ENCODE measurements around the gene WIPI1.
A peak's percentile ranks its signal among the peaks of the same experiment; 100 is the strongest.

The WIPI1 gene

GRCh38 chr17:68460715-68461114 is 3.4 kb upstream of the WIPI1 start:
- H3K27ac ChIP-seq (ENCODE audit: insufficient read depth, low read depth, low read length, poor library complexity, severe bottlenecking) = no peak overlapping the region
- no peak overlapping the region for H3K4me3 ChIP-seq (ENCODE audit: insufficient read depth, low read depth, low read length)
- H3K27me3 ChIP-seq (ENCODE audit: control insufficient read depth, insufficient read depth, low read length, poor library complexity, severe bottlenecking) = peaks cover 15% of the 10 kb centered on the region
- no peaks in the 10 kb centered on the region for H3K36me3 ChIP-seq (ENCODE audit: control insufficient read depth, insufficient read depth, low read length)
- H3K4me1 ChIP-seq (ENCODE audit: control insufficient read depth, insufficient read depth, low read length) = peaks cover 18% of the 10 kb centered on the region
- H3K9me3 ChIP-seq (ENCODE audit: control insufficient read depth, low read length) = no peaks in the 10 kb centered on the region

- H3K36me3 ChIP-seq (ENCODE audit: control insufficient read depth, insufficient read depth, low read length) = no peaks in the 10 kb centered on the region
- peaks cover 15% of the 10 kb centered on the region for H3K27me3 ChIP-seq (ENCODE audit: control insufficient read depth, insufficient read depth, low read length, poor library complexity, severe bottlenecking)
- peaks cover 18% of the 10 kb centered on the region for H3K4me1 ChIP-seq (ENCODE audit: control insufficient read depth, insufficient read depth, low read length)
- 94 to 96% methylated on average over 1 to 2 of the region's 2 CpGs for WGBS, 2 experiments
- H3K4me3 ChIP-seq (ENCODE audit: insufficient read depth, low read depth, low read length) = no peak overlapping the region
- no peak overlapping the region for H3K27ac ChIP-seq (ENCODE audit: insufficient read depth, low read depth, low read length, poor library complexity, severe bottlenecking)
- H3K9me3 ChIP-seq (ENCODE audit: control insufficient read depth, low read length) = no peaks in the 10 kb centered on the region
These were observed 2.9 kb upstream of the WIPI1 start for GRCh38 chr17:68460146-68460545.

GRCh38 chr17:68459037-68459639 is 1.8 kb upstream of the WIPI1 start:
- 77 to 80% methylated on average over 1 of the region's 1 CpG for WGBS, 2 experiments
- H3K27ac ChIP-seq (ENCODE audit: insufficient read depth, low read depth, low read length, poor library complexity, severe bottlenecking) = no peak overlapping the region
- H3K9me3 ChIP-seq (ENCODE audit: control insufficient read depth, low read length) = no peaks in the 10 kb centered on the region
- no peak overlapping the region for H3K4me3 ChIP-seq (ENCODE audit: insufficient read depth, low read depth, low read length)
- peaks cover 15% of the 10 kb centered on the region for H3K27me3 ChIP-seq (ENCODE audit: control insufficient read depth, insufficient read depth, low read length, poor library complexity, severe bottlenecking)
- peaks cover 18% of the 10 kb centered on the region for H3K4me1 ChIP-seq (ENCODE audit: control insufficient read depth, insufficient read depth, low read length)
- no peaks in the 10 kb centered on the region for H3K36me3 ChIP-seq (ENCODE audit: control insufficient read depth, insufficient read depth, low read length)

GRCh38 chr17:68458260-68459036 is 1.2 kb upstream of the WIPI1 start:
- no peaks in the 10 kb centered on the region for H3K9me3 ChIP-seq (ENCODE audit: control insufficient read depth, low read length)
- H3K27ac ChIP-seq (ENCODE audit: insufficient read depth, low read depth, low read length, poor library complexity, severe bottlenecking) = no peak overlapping the region
- 76 to 77% methylated on average over 10 to 11 of the region's 12 CpGs for WGBS, 2 experiments
- H3K36me3 ChIP-seq (ENCODE audit: control insufficient read depth, insufficient read depth, low read length) = no peaks in the 10 kb centered on the region
- peaks cover 15% of the 10 kb centered on the region for H3K27me3 ChIP-seq (ENCODE audit: control insufficient read depth, insufficient read depth, low read length, poor library complexity, severe bottlenecking)
- H3K4me1 ChIP-seq (ENCODE audit: control insufficient read depth, insufficient read depth, low read length) = peaks cover 18% of the 10 kb centered on the region
- peak overlapping the region; percentile 16 for H3K4me3 ChIP-seq (ENCODE audit: insufficient read depth, low read depth, low read length)

- H3K27ac ChIP-seq (ENCODE audit: insufficient read depth, low read depth, low read length, poor library complexity, severe bottlenecking) = no peak overlapping the region
- WGBS, 2 experiments = 1% methylated on average over 44 to 54 of the region's 54 CpGs
These were observed 403 bp upstream of the WIPI1 start for GRCh38 chr17:68457539-68458259.

GRCh38 chr17:68456339-68457167 is 743 bp downstream of the WIPI1 start:
- Histone ChIP-seq H3K27me3 (ENCODE audit: control insufficient read depth, insufficient read depth, low read length, poor library complexity, severe bottlenecking) (peaks cover 15% of the 10 kb centered on the region), H3K9me3 (ENCODE audit: control insufficient read depth, low read length) (no peaks in the 10 kb centered on the region), H3K4me3 (ENCODE audit: insufficient read depth, low read depth, low read length) (peak overlapping the region; percentile 60), H3K4me1 (ENCODE audit: control insufficient read depth, insufficient read depth, low read length) (peaks cover 14% of the 10 kb centered on the region), H3K27ac (ENCODE audit: insufficient read depth, low read depth, low read length, poor library complexity, severe bottlenecking) (peak overlapping the region; percentile 67), H3K36me3 (ENCODE audit: control insufficient read depth, insufficient read depth, low read length) (no peaks in the 10 kb centered on the region)
- 13 to 15% methylated on average over 20 to 22 of the region's 23 CpGs for WGBS, 2 experiments

More at GRCh38 chr17:68457539-68458259, 403 bp upstream of the WIPI1 start:
- Histone ChIP-seq H3K4me3 (ENCODE audit: insufficient read depth, low read depth, low read length) (peak overlapping the region; percentile 16), H3K27me3 (ENCODE audit: control insufficient read depth, insufficient read depth, low read length, poor library complexity, severe bottlenecking) (peaks cover 15% of the 10 kb centered on the region), H3K36me3 (ENCODE audit: control insufficient read depth, insufficient read depth, low read length) (no peaks in the 10 kb centered on the region), H3K4me1 (ENCODE audit: control insufficient read depth, insufficient read depth, low read length) (peaks cover 17% of the 10 kb centered on the region), H3K9me3 (ENCODE audit: control insufficient read depth, low read length) (no peaks in the 10 kb centered on the region)

GRCh38 chr17:68455901-68456338 is 1.4 kb downstream of the WIPI1 start:
- Histone ChIP-seq H3K27ac (ENCODE audit: insufficient read depth, low read depth, low read length, poor library complexity, severe bottlenecking) (no peak overlapping the region), H3K4me1 (ENCODE audit: control insufficient read depth, insufficient read depth, low read length) (peaks cover 14% of the 10 kb centered on the region)
- WGBS, 2 experiments = 81 to 93% methylated on average over 4 of the region's 4 CpGs

GRCh38 chr17:68453991-68454665 is 3.2 kb downstream of the WIPI1 start:
- 87 to 94% methylated on average over 5 of the region's 5 CpGs for WGBS, 2 experiments
- H3K27ac ChIP-seq (ENCODE audit: insufficient read depth, low read depth, low read length, poor library complexity, severe bottlenecking) = no peak overlapping the region
- peaks cover 11% of the 10 kb centered on the region for H3K27me3 ChIP-seq (ENCODE audit: control insufficient read depth, insufficient read depth, low read length, poor library complexity, severe bottlenecking)
- H3K9me3 ChIP-seq (ENCODE audit: control insufficient read depth, low read length) = no peaks in the 10 kb centered on the region
- no peak overlapping the region for H3K4me3 ChIP-seq (ENCODE audit: insufficient read depth, low read depth, low read length)
- no peaks in the 10 kb centered on the region for H3K36me3 ChIP-seq (ENCODE audit: control insufficient read depth, insufficient read depth, low read length)
- peaks cover 14% of the 10 kb centered on the region for H3K4me1 ChIP-seq (ENCODE audit: control insufficient read depth, insufficient read depth, low read length)

More at GRCh38 chr17:68455901-68456338, 1.4 kb downstream of the WIPI1 start:
- Histone ChIP-seq H3K9me3 (ENCODE audit: control insufficient read depth, low read length) (no peaks in the 10 kb centered on the region), H3K27me3 (ENCODE audit: control insufficient read depth, insufficient read depth, low read length, poor library complexity, severe bottlenecking) (peaks cover 15% of the 10 kb centered on the region), H3K36me3 (ENCODE audit: control insufficient read depth, insufficient read depth, low read length) (no peaks in the 10 kb centered on the region), H3K4me3 (ENCODE audit: insufficient read depth, low read depth, low read length) (peak overlapping the region; percentile 60)

- 88 to 90% methylated on average over 6 of the region's 6 CpGs for WGBS, 2 experiments
- no peak overlapping the region for H3K27ac ChIP-seq (ENCODE audit: insufficient read depth, low read depth, low read length, poor library complexity, severe bottlenecking)
These were observed 4.5 kb downstream of the WIPI1 start for GRCh38 chr17:68452724-68453290.

More at GRCh38 chr17:68452724-68453290, 4.5 kb downstream of the WIPI1 start:
- no peaks in the 10 kb centered on the region for H3K27me3 ChIP-seq (ENCODE audit: control insufficient read depth, insufficient read depth, low read length, poor library complexity, severe bottlenecking)
- no peaks in the 10 kb centered on the region for H3K9me3 ChIP-seq (ENCODE audit: control insufficient read depth, low read length)
- H3K36me3 ChIP-seq (ENCODE audit: control insufficient read depth, insufficient read depth, low read length) = no peaks in the 10 kb centered on the region
- H3K4me1 ChIP-seq (ENCODE audit: control insufficient read depth, insufficient read depth, low read length) = peaks cover 8% of the 10 kb centered on the region
- no peak overlapping the region for H3K4me3 ChIP-seq (ENCODE audit: insufficient read depth, low read depth, low read length)
